ENCODE measurements around the gene SLC22A17. TPM values are rescaled to one million over a fixed set of nuclear protein-coding genes. Genes with fewer than 3 reads are reported as not detected.

The SLC22A17 gene
- total and polyA plus RNA-seq, 9 of the 15 experiments (the other 6 are each of a cell fraction or from before 2014, with no cell fraction given), result 0.07 to 0.09 TPM; not detected in 7

- TF ChIP-seq ZNF444 (CRISPR knock-in tag; IDR thresholded peaks at IDR 0.05) (no peak), ZBTB7A (IDR thresholded peaks at IDR 0.05; ENCODE audit: borderline replicate concordance, control insufficient read depth, low read depth, low read length) (0 out of 2 replicates have a peak, but pooled peaks have one; percentile 56), SMARCE1 (IDR thresholded peaks at IDR 0.05) (no peak), CBX1 (IDR thresholded peaks at IDR 0.05; ENCODE audit: low read depth) (peak; percentile 16; the same call in 1 of the 2 replicates), FOXJ2 (tag; IDR thresholded peaks at IDR 0.05) (peak; percentile 94), ETV6 (IDR thresholded peaks at IDR 0.05; ENCODE audit: borderline replicate concordance in 1 of 2, low read depth in 2 of 2, low read length in 1 of 2) (no peak), ETV6 (CRISPR knock-in tag; IDR thresholded peaks at IDR 0.05; ENCODE audit: borderline replicate concordance) (peak; percentile 54; the same call in 1 of the 2 replicates), PRDM10 (IDR thresholded peaks at IDR 0.05; ENCODE audit: partially characterized antibody) (peak; percentile 51), BCOR (IDR thresholded peaks at IDR 0.05) (peak; percentile 50; the same call in 1 of the 2 replicates), JUND (IDR thresholded peaks at IDR 0.05; ENCODE audit: borderline replicate concordance, low read depth, low read length) (peak; percentile 52), JUND (tag; IDR thresholded peaks at IDR 0.05; ENCODE audit: borderline replicate concordance, low read depth, low read length) (peak; percentile 49; the same call in 1 of the 3 replicates), TCF15 (CRISPR knock-in tag; IDR thresholded peaks at IDR 0.05) (no peak), ARID4B (CRISPR knock-in tag; IDR thresholded peaks at IDR 0.05) (peak; percentile 80), ZNF589 (CRISPR knock-in tag; IDR thresholded peaks at IDR 0.05; ENCODE audit: low read depth) (no peak; the same call in 1 of the 2 replicates), YBX1 (IDR thresholded peaks at IDR 0.05) (no peak), RNF2 (IDR thresholded peaks at IDR 0.05) (0 out of 2 replicates have a peak, but pooled peaks have one; percentile 63), MAX (CRISPR knock-in tag; IDR thresholded peaks at IDR 0.05) (peak; percentile 95), CREB1 (IDR thresholded peaks at IDR 0.05) (peak; percentile 81), CREB1 (CRISPR knock-in tag; IDR thresholded peaks at IDR 0.05) (peak; percentile 75), CBX8 (IDR thresholded peaks at IDR 0.05; ENCODE audit: borderline replicate concordance, extremely low read depth, low read depth, low read length, poor library complexity, severe bottlenecking) (no peak)
Observed at GRCh38 chr14:23301288-23301968, 51.3 kb downstream of the SLC22A17 start (continued).
